22Rv1 (cell line): ENCODE measurements around the gene B4GALNT2.

Experiments
- ZFX ChIP-seq: fragments of 450-650 bp; IDR thresholded peaks from 2 replicates; pipeline ENCODE4 v1.6.1; 2017; ENCODE audit warnings: antibody characterized with exemption, borderline replicate concordance
- TF ChIP-seq, protein P1 (sequence below): fragments of 450-650 bp; IDR thresholded peaks from 2 replicates; pipeline ENCODE4 v1.5.1; 2017; ENCODE audit warnings: mild to moderate bottlenecking

DNA sequence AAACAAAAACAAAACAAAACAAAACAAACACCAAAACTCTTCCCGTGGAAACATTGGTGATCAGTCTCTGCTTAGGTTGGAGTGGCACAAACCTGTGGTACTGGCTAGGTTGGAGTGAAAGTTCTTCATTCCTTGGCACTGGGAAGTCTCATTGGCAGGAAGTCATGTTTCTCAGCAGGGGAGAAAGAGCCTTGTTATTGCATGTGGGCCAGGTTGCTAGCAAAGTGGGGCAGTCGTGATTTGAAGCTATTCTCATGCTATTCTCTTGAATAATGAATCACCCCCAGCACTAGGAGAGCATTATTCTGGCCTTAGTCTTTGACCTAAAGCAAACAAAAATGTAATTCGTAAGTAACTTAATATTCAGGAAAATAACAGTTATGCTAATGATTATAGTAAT is 24.3 kb upstream of the B4GALNT2 start:
- TF ChIP-seq, protein P1, sequence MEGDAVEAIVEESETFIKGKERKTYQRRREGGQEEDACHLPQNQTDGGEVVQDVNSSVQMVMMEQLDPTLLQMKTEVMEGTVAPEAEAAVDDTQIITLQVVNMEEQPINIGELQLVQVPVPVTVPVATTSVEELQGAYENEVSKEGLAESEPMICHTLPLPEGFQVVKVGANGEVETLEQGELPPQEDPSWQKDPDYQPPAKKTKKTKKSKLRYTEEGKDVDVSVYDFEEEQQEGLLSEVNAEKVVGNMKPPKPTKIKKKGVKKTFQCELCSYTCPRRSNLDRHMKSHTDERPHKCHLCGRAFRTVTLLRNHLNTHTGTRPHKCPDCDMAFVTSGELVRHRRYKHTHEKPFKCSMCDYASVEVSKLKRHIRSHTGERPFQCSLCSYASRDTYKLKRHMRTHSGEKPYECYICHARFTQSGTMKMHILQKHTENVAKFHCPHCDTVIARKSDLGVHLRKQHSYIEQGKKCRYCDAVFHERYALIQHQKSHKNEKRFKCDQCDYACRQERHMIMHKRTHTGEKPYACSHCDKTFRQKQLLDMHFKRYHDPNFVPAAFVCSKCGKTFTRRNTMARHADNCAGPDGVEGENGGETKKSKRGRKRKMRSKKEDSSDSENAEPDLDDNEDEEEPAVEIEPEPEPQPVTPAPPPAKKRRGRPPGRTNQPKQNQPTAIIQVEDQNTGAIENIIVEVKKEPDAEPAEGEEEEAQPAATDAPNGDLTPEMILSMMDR: no peak
- no peak for TF ChIP-seq ZFX
